GM19035 (cell line): ENCODE results near the gene TIAM1.

Source experiments
- ATAC-seq: cut with Tn5 transposase; IDR thresholded peaks from one replicate; pipeline ENCODE4 v1.9.1; 2021; ENCODE audit not compliant: unreplicated experiment

TIAM1 gene, protein sequence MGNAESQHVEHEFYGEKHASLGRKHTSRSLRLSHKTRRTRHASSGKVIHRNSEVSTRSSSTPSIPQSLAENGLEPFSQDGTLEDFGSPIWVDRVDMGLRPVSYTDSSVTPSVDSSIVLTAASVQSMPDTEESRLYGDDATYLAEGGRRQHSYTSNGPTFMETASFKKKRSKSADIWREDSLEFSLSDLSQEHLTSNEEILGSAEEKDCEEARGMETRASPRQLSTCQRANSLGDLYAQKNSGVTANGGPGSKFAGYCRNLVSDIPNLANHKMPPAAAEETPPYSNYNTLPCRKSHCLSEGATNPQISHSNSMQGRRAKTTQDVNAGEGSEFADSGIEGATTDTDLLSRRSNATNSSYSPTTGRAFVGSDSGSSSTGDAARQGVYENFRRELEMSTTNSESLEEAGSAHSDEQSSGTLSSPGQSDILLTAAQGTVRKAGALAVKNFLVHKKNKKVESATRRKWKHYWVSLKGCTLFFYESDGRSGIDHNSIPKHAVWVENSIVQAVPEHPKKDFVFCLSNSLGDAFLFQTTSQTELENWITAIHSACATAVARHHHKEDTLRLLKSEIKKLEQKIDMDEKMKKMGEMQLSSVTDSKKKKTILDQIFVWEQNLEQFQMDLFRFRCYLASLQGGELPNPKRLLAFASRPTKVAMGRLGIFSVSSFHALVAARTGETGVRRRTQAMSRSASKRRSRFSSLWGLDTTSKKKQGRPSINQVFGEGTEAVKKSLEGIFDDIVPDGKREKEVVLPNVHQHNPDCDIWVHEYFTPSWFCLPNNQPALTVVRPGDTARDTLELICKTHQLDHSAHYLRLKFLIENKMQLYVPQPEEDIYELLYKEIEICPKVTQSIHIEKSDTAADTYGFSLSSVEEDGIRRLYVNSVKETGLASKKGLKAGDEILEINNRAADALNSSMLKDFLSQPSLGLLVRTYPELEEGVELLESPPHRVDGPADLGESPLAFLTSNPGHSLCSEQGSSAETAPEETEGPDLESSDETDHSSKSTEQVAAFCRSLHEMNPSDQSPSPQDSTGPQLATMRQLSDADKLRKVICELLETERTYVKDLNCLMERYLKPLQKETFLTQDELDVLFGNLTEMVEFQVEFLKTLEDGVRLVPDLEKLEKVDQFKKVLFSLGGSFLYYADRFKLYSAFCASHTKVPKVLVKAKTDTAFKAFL (N-terminal part only)

DNA sequence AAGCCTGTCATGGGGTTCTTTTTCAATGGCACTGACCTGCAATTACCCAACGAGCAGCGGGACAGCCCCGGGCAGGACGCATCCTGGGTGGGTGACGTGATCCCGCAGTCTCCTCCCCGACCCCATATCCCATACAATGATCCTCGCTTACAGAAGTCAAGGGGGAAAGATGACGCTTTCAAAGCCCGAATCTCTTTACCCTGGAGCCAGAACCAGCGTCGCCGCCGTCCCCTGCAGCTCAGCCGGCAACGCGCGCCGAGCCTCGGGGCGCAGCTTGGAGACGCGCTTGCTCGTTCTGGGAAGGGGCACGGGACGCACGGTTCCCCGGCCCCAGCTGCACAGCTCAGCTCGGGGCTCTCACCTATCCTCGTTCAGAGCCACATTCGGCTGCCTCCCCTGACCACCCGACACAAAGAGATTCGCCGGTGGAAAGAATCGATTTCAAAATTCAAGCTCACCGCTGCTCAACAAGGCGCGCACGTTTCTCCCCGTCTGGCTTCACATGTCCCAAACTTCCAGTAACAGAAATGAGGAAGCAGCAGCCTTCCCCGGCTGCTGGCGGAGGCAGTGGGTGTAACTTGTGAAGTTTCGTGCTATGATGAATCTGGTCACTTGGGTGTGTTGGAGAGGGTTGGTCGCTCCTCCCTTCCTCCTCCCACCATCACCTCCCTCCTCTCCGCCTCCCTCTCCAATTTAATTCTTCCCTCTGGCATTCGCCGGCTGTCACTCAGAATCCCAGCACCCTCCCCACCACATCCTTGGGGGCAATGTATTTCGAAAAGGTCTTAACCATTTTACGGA lies at the start of gene TIAM1:
TSS of gene TIAM1 (minus strand) at position 582 of the 801 bp plus-strand sequence. CDS start 77,289 bp downstream, outside the sequence.
- no peak for ATAC-seq

DNA sequence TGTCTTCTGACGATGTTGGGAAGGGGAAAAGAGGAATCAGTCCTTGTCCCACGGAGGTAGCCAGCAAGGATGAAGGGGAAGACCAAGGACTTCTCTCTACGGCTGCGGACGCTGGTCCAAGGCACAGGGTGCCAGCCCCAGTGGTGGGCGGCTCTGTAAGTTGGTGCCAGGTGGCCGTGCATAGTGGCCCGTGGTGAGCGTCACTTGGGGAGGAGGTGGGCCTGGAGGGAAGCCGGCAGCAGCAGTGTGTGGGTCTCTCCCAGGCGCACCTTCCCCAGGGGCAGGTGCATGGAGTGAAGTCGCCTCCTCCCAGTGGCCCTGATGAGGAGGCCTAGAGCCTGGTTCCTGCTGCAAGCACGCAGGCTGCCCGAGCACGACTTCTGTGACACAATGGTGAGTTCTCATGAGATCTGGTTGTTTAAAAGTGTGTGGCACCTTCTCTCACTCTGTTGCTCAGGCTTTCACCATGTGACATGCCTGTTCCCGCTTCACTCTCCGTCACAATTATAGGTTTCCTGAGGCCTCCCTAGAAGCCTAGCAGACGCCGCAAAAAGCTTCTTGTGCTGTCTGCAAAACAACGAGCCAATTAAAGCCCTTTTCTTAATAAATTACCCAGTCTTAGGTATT lies 43.6 kb upstream of the TIAM1 start:
- ATAC-seq: no peak

DNA sequence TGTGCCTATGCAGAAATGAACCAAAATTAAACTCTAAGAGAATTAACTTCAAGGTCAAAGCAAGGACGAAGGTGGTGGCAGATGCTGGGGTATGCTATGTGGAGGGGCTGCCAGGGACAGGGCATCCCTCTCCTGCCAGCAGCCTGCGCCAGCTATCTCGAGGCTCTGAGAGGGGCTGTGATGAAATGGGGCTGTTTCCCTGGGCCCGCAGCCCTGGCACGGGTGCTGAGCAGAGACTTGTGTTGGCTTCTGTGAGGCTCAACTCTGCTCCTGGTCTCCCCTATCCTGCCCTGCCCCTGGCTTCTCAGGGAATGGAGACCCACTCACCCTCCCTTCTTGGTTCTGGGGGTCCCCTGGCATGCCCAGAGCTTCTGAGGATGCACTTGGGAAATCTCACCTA lies 41.9 kb upstream of the TIAM1 start:
- ATAC-seq: no peak

DNA sequence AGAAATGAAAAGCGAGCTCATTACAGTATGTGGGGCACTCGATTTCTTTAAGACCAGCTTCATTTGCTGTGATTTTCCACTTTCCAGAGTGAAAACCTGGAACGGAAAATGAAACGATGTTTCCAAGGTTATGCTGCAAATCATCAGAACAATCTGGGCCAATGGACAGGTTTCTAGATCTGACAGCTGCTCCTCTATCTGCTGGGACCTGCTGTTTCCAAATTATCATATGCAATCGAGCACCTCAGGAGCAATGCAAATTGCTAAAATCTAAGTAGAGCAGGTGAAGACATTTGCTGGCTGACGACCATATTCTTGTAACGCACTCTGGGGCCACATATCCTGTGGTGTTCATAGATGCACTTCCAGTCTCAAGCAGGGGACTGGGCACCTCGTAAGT lies 39.7 kb upstream of the TIAM1 start:
- no peak for ATAC-seq

DNA sequence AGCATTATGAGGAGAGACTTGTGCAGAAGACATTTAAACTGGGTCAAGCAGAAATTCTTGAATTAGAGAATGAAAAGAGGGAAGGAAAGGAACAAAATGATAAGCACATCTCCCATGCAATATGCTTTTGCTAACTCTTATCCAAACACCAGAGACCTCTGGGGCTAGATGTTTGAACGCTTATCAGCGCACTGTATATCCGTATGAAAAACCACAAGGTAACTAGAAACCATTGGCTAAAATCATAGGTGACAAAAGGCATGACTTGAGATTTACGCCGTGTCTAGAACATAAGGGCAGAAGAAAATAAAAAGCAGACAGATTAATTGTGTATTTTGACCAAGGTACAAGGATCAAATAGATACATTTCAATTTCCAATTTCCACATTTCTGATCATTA lies 38.0 kb upstream of the TIAM1 start:
- no peak for ATAC-seq

DNA sequence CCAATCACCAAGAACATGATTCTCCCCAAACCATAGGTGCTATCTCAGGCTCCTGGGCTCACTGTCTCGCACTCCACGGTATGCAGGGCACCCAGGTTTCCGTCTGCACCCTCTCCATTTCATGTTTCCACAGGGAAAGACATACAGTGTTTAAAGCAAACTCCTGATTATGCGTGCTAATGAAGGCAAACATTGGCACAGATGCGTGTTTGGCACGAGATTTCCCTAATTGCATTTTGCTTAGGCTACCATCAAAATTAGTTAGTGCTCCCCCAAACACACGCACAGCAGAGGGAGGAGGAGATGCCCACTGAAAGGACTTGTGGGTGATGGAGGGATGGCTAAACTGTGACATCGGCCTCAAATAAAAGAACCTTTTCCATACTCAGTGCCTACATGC lies 32.2 kb upstream of the TIAM1 start:
- ATAC-seq: no peak

DNA sequence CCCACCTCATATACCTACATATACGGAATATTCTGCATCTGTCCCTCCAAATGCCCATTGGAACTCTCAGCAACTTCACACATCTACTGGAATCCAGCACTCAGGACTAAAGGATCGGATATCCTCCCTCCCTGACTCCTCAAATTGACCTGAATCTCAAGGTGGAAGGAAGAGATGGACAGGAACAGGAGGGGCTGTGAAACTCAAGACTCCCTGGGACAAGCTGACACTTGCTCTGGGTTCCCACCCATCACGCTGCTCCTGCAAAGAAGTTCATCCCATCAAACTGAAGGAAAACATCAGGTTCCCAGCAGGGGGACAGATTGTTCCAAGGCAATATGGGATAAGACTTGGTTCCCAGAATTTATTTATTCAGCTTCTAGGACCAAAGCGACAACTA lies 30.3 kb upstream of the TIAM1 start:
- no peak for ATAC-seq

DNA sequence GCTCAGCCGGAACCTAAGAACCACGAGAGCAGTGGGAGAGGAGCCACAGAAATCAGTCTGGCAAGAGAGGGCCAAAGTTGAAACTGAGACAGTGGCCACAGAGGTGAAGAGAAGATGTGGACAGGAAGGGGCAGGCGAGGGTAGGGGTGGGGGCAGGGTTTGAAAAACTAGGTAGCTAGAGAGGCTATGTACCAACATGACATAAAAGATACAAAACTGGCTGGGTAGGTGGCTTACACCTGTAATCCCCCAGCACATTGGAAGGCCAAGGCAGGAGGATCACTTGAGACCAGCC lies 28.4 kb upstream of the TIAM1 start:
- no peak for ATAC-seq

DNA sequence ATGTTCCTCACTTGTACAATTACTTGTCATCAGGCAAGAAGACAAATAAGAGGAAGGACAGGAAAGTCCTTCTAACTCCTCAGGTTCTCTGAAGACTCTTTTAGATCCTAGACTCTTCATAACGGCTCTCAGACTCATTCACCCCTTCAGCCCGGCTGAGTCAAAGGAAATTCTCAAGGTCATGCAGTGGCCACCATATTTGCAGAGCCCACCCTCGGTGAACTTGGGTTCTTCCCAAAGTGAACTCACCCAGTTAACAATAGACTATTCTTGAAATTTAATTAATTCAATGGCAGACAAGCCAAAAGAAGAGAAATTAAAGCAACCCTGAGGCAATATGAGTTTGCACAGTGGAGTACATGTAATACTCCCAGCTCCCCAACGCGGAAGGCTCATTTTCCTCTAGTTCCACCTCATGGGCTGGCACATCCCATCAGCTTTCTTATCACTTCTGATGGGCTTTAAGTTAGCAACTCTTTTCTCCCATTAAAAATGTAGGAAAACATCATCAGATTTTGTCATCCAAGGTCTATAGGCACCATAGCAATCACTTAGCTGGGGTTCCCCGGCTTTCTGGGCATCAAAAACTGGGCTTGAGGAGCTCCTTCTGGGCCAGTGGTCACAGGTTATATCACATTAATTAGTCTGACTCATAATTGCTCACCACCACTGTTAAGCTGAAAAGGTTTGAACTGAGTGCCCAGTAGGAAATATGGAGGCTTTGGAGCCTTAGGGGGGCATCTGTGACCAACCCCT lies 27.8 kb upstream of the TIAM1 start:
- no peak for ATAC-seq

DNA sequence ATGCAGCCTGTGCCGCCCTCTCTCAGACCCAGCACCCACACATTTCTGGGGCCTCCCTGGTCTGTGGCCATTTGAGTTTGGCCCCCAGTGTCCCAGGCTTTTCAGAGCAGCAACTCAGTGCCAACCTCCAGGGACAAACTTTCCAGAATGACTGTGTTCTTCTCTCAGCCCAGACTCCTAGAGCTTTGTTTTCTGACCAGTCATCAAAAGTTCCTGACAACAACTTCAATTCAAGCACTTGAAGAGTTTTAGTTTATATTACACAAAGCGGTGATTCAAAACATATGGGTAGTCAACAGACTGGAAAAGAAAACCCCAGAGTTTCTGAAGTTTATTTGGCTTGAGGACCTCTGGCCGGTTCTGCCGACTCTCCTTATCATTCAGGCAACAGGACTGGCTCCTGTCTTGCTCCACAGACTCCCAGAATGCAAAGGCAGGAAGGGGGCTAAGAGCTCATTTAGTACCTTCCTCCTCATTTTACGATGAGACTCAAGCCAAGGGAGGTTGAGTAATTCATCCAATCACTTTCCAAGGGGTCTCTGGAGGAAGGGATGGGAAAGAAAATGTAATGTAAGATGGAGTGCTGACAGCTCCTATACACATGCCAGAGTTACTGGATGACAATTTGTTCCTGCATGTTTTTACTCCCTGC lies 27.0 kb upstream of the TIAM1 start:
- no peak for ATAC-seq

DNA sequence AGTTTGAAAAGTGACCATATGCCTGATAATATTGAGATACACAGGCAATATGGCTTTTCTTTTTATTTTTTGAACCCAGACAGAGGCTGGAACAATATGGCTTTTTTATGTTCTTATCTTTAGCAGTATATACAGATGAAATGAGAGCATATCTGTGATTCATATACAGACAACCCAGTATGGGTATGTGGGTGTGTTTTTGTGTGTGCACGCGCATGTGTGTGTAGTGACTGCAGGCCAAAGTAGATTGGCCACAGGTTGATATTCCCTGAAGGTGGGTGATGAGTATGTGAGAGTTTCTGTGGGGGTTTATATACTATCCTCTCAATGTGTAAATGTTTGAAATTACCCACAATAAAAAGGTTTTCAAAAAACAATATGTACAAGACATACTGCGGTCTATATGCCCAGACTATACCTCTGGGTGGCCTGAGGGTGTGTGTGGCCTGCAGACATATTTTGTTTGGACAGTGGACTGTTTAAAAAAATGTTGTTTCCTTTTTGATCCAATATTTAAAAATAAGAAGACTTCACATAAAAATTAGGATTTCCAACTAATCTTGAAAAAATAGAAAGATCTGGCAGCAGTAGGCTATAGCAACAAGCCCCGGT lies 26.3 kb upstream of the TIAM1 start:
- ATAC-seq: no peak

DNA sequence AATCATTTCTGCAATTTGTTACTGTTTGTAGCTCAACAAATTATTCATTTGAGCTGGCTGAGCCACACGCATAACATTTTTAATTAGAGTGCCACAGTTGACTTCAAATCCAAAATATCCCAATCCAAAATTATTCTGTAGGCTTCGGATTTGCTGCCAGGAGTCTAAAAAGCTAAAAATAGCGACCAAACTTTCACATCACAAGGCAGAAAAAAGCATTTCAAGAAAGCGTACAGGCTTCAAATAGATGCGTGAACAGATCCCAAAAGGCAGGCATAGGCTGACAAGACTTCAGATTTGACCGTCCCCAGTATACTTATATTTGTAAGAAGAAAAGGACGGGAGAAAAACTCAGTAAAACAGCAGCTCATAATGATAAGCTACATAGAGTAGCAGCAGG lies 24.3 kb upstream of the TIAM1 start:
- no peak for ATAC-seq

DNA sequence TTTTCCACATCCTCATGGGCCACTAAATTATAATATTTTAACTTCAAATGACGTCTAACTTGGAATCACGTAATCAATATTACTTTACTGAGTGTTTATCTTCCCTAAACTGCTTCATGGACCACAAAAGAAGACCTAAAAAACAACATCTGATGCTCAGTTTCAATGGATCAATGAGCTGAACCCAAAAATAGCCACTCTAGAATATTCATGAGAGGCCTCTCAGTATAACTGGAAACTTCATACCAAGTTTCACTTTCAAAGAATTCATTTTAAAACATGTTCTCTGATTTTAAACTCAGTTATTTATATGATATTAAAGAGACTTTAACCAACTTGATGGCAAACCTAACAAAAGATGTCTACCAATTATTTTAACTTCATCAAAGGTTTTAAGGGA lies 23.7 kb upstream of the TIAM1 start:
- ATAC-seq: no peak

DNA sequence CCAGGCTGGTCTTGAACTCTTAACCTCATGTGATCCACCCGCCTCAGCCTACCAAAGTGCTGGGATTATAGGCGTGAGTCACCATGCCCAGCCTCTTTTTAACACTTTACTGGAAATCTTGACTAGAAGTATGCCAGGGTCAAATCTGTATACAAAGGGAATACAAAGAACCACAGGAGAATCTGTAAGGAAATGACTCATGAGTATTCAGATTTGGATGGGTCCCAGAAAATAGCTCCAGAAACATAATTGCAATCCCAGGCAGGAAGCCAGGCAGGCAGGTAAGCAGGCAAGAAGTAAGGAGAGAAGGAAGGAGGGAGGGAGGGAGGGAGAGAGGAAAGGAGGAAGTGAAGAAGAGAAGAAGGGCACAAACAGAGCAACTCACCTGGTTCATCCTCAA lies 22.8 kb upstream of the TIAM1 start:
- no peak for ATAC-seq

DNA sequence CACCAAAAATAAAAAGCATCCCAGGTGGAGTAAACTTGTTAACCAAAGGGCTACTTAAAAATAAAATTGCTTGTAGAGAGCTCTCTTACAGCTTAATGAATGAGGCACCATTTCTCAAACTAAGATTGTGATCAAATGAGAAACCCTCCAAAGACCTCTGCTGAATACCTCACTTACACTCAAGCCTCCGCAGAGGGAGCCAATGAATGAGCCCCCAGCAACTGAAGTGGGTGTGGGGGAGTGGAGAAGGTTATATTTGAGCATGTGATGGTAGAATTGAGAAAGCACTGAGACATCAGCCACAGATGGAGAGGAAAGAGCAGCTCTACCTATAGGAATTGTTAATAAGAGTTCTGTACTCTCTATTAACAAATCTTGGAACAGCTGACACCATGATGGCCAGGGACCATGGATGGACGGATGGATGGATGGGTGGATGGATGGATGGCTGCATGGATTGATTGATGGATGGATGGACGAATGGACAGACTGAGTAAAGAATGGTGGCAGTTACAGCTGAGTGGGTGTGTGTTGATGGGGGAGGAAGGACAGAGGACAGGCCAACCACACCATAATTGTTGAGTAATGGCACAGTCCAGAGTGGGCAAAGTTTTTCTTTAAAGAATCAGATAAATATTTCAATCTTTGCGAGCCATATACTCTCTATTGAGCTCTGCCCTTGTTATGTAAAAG lies 20.3 kb upstream of the TIAM1 start:
- no peak for ATAC-seq

DNA sequence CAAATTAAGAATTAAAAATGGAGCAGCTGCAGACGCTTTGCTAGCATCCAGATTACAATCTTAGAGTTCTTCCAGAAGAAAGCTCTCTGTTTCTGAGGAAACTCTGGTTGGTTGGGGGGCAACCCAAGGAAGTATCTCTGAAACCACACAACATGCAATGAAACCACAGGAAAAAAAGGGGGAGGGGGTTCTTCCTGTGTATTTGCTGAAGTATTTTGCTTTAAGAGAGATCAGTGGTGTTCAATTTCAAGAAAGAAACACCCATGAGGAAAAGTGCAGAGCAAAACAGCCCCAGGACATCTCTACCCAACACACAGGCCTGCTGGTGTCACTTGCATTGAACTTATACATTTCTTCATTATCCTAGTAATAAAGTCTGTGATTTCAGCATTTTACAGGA lies 19.7 kb upstream of the TIAM1 start:
- ATAC-seq: no peak

DNA sequence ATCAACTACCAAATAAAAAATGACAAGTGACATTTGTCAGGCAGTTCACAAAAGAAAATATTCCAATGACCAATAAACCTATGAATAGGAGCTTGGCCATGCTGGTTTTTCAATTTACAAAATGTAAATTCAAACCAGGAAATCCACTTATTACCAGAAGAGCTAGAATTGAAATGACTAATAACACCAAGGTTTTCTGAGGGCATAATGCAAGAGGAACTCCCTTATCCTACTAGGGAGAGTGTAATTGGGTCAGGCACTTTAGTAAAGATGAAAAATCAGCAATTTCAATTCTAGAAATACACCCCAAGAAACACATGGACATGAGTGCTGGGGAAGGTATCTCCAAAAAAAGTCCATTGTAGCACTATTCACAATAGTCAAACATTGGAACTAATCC lies 16.7 kb upstream of the TIAM1 start:
- ATAC-seq: no peak

DNA sequence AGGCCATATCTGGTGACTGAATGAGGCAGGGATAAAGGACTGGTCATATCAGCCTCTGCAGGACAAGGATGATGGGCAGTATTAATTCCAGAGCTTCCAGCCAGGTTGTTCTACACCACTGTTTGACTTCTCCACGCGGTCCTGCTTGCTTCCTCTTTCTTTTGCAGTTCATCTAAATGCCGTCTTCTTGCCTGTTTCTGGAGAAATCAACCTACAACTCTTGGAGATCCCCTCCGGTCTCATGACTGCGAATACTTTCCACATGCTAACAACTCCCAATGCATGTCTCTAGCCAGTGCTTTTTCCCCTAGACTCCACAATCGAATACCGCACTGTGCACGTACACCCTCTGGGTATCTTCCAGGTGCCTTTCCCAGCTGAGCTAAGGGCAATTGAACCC lies 14.1 kb upstream of the TIAM1 start:
- no peak for ATAC-seq
